GM21576 (cell line): Measurements from ENCODE around the gene ZNF783.
"Not testable (repeated sequence)": the region's sequence is repeated elsewhere in the genome, so short reads cannot be mapped to it uniquely, and the experiment has no call there.

Source experiments
- ATAC-seq: cut with Tn5 transposase; IDR thresholded peaks from one replicate; pipeline ENCODE4 v1.9.1; 2021; ENCODE audit warnings: mild to moderate bottlenecking, moderate library complexity; ENCODE audit not compliant: unreplicated experiment

Gene ZNF783

DNA sequence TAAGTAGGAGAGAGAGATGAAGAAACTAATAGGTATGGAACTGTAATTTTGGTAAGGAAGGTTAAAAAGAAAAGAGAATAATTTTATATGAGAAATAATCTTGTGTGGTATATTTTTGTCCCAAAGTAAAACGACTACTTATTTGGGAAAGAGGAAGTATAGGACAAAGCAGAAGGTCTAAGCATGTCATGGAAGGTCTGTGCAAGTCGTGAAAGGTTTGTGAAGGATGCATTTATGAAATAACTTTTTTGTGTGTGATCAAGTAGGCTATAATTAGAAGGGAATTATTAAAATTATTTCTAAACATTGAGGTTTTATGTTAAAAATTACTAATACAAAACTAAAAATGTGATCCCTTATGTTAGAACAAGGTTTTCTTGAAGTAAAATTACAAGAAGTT, 63.3 kb downstream of the ZNF783 start:
- ATAC-seq: no peak

DNA sequence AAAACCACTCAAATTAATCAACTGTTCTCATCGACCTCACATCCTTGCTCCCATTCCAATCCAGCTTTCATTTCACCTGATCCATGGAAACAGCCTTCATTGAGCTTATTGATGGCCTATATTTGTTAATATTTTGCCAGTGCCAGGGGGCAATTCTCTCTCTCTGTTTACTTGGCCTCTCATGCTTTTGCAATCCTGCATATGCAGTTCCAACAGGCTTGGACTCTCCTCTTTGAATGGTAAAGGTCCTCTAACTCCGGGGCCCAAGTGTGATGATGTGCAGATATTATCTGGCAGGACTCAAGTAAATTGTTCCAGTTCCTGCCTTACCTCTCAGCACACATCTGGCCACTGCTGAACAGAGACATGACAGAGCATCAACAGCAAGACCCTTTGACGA, 67.3 kb downstream of the ZNF783 start:
- ATAC-seq: no peak

DNA sequence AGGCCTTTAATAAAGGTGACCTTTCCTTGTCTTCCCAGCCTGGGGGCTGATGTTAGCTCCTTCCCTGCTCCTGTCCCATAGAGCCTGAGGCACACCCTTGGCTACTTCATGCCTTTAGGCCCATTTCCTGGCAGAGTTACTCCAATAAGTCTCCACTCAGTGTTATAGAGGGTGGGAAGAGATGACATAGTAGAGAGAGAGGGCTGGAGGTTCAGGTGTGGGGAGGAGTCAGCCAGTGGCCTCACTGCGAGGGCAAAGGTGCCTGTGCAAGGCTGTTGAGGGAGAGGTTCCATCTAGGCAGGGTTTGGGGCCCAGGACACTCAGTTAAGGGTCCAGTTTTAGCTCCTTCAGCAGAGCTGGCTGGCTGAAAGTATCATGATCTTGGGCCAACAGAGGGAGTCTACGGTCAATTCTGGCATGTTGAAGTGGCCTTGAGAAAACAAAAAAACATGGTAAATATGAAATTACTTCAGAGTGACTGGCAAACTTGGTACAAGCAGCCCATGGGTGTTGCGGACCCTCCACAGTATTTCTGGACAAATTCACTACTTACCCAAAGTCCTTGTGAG, 67.9 kb downstream of the ZNF783 start:
- no peak for ATAC-seq

GRCh38 chr7:149330914-149331567, 69.0 kb downstream of the ZNF783 start:
- ATAC-seq: no peak

GRCh38 chr7:149332602-149333320, 70.8 kb downstream of the ZNF783 start:
- ATAC-seq: not testable (repeated sequence)

DNA sequence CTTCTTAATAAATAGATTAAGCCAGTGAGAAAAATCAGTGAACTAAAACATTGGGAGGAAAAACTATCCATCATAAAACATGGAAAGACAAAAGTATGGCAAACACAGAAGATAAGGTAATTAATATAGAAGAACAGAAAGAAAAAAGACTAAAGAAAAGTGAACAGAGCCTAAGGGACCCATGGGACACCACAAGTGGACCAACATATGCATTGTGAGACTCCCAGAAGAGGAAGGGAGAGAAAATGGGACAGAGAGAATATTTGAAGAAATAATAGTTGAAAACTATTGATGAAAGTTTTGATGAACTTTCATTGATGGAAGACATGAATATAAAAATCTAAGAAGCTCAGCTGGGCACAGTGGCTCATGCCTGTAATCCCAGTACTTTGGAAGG, 71.3 kb downstream of the ZNF783 start:
- no peak for ATAC-seq

DNA sequence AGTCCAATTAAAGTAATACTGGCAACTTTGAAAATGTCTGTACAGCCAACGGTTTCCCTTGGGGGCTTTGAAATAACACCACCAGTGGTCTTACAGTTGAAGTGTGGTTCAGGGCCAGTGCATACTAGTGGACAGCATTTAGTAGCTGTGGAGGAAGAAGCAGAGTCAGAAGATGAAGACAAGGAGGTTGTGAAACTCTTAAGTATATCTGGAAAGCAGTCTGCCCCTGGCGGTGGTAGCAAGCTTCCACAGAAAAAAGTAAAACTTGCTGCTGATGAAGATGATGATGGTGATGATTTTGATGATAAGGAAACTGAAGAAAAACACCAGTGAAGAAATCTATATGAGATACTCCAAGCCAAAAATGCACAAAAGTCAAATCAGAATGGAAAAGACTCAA, 72.2 kb downstream of the ZNF783 start:
- no peak for ATAC-seq
